ENCODE results near the gene AP1S2.

Gene AP1S2

GRCh38 chrX:15854712-15855567 lies at the start of gene AP1S2:
TSS of gene AP1S2 (minus strand) at chrX:15854813. CDS start at chrX:15852524, 2,289 bp downstream.
- TF ChIP-seq CTCF (IDR thresholded peaks at IDR 0.05; ENCODE audit: borderline replicate concordance, insufficient read depth, low read depth, low read length) = no peak
- peak within 1 kb of the TSS; percentile 98 for H3K4me3 ChIP-seq (ENCODE audit: low read depth, low read length)

- TF ChIP-seq CTCF (IDR thresholded peaks at IDR 0.05; ENCODE audit: borderline replicate concordance, insufficient read depth, low read depth, low read length) = no peak
- H3K4me3 ChIP-seq (ENCODE audit: low read depth, low read length) = no peak overlapping the region
Measured at GRCh38 chrX:15903186-15903681, 48.6 kb upstream of the AP1S2 start.

GRCh38 chrX:15895334-15895733 lies 40.7 kb upstream of the AP1S2 start:
- TF ChIP-seq CTCF (IDR thresholded peaks at IDR 0.05; ENCODE audit: borderline replicate concordance, insufficient read depth, low read depth, low read length) = no peak
- H3K4me3 ChIP-seq (ENCODE audit: low read depth, low read length) = no peak overlapping the region

GRCh38 chrX:15894724-15895123 lies 40.1 kb upstream of the AP1S2 start:
- TF ChIP-seq CTCF (IDR thresholded peaks at IDR 0.05; ENCODE audit: borderline replicate concordance, insufficient read depth, low read depth, low read length) = no peak
- no peak overlapping the region for H3K4me3 ChIP-seq (ENCODE audit: low read depth, low read length)

- no peak overlapping the region for H3K4me3 ChIP-seq (ENCODE audit: low read depth, low read length)
- TF ChIP-seq CTCF (IDR thresholded peaks at IDR 0.05; ENCODE audit: borderline replicate concordance, insufficient read depth, low read depth, low read length) = no peak
Measured at GRCh38 chrX:15890463-15890862, 35.9 kb upstream of the AP1S2 start.

GRCh38 chrX:15888062-15888461 lies 33.4 kb upstream of the AP1S2 start:
- TF ChIP-seq CTCF (IDR thresholded peaks at IDR 0.05; ENCODE audit: borderline replicate concordance, insufficient read depth, low read depth, low read length) = no peak
- no peak overlapping the region for H3K4me3 ChIP-seq (ENCODE audit: low read depth, low read length)

- H3K4me3 ChIP-seq (ENCODE audit: low read depth, low read length) = no peak overlapping the region
- TF ChIP-seq CTCF (IDR thresholded peaks at IDR 0.05; ENCODE audit: borderline replicate concordance, insufficient read depth, low read depth, low read length) = no peak
Measured at GRCh38 chrX:15883540-15883863, 28.9 kb upstream of the AP1S2 start.

Measured in GM12875 (cell line).